Rectal smooth muscle tissue (tissue), 1 donor: ENCODE data around the gene PRR29.
"Not testable (repeated sequence)": the region's sequence is repeated elsewhere in the genome, so short reads cannot be mapped to it uniquely, and the experiment has no call there.

Experiments
- H3K27ac ChIP-seq: one replicate; pipeline ENCODE4 v1.7.0; 2013; ENCODE audit warnings: low read depth, low read length, inconsistent platforms
- H3K27me3 ChIP-seq: one replicate; pipeline ENCODE4 v1.7.0; 2013; ENCODE audit warnings: low read length; ENCODE audit not compliant: control insufficient read depth, insufficient read depth
- H3K36me3 ChIP-seq: one replicate; pipeline ENCODE4 v1.7.0; 2013; ENCODE audit warnings: low read length; ENCODE audit not compliant: control insufficient read depth, insufficient read depth
- H3K4me1 ChIP-seq: one replicate; pipeline ENCODE4 v1.7.0; 2013; ENCODE audit warnings: low read length; ENCODE audit not compliant: control insufficient read depth, insufficient read depth
- H3K4me3 ChIP-seq: one replicate; pipeline ENCODE4 v1.7.0; 2013; ENCODE audit warnings: low read length
- H3K9ac ChIP-seq: one replicate; pipeline ENCODE4 v1.7.0; 2013; ENCODE audit warnings: low read length

Gene PRR29

GRCh38 chr17:64016974-64017373, 18.8 kb downstream of the PRR29 start:
- H3K4me1 ChIP-seq: no peaks in the 10 kb centered on the region
- no peak overlapping the region for H3K9ac ChIP-seq
- no peak overlapping the region for H3K27ac ChIP-seq
- no peaks in the 10 kb centered on the region for H3K36me3 ChIP-seq
- H3K4me3 ChIP-seq: no peak overlapping the region
- H3K27me3 ChIP-seq: no peaks in the 10 kb centered on the region

GRCh38 chr17:64017381-64017980, 19.3 kb downstream of the PRR29 start:
- no peaks in the 10 kb centered on the region for H3K27me3 ChIP-seq
- H3K36me3 ChIP-seq: no peaks in the 10 kb centered on the region
- H3K4me1 ChIP-seq: no peaks in the 10 kb centered on the region
- no peak overlapping the region for H3K9ac ChIP-seq
- H3K4me3 ChIP-seq: no peak overlapping the region
- H3K27ac ChIP-seq: no peak overlapping the region

GRCh38 chr17:64019551-64019961, 21.4 kb downstream of the PRR29 start:
- peak overlapping the region; percentile 73 for H3K4me3 ChIP-seq

GRCh38 chr17:64020056-64020766, 22.1 kb downstream of the PRR29 start, which contains the start of gene ICAM2:
TSS of gene ICAM2 (minus strand) at chr17:64020633. CDS start at chr17:64006691, 13,942 bp downstream.
- Histone ChIP-seq H3K4me1 (no peaks in the 10 kb centered on the region), H3K27me3 (no peaks in the 10 kb centered on the region), H3K9ac (peak within 1 kb of the TSS; percentile 54), H3K4me3 (peak within 1 kb of the TSS; percentile 73), H3K27ac (peak within 1 kb of the TSS; percentile 14), H3K36me3 (no peaks in the 10 kb centered on the region)

More at GRCh38 chr17:64019551-64019961, 21.4 kb downstream of the PRR29 start:
- H3K27ac ChIP-seq, H3K9ac ChIP-seq, H3K27me3 ChIP-seq, H3K4me1 ChIP-seq, H3K36me3 ChIP-seq: not testable (repeated sequence)

GRCh38 chr17:64022611-64023063, 24.5 kb downstream of the PRR29 start:
- Histone ChIP-seq H3K27ac (no peak overlapping the region), H3K4me1 (no peaks in the 10 kb centered on the region), H3K36me3 (no peaks in the 10 kb centered on the region), H3K27me3 (no peaks in the 10 kb centered on the region), H3K4me3 (no peak overlapping the region), H3K9ac (no peak overlapping the region)

GRCh38 chr17:64024215-64024654, 26.1 kb downstream of the PRR29 start:
- no peak overlapping the region for H3K27ac ChIP-seq
- H3K4me3 ChIP-seq: no peak overlapping the region
- no peaks in the 10 kb centered on the region for H3K27me3 ChIP-seq
- H3K9ac ChIP-seq: no peak overlapping the region
- H3K36me3 ChIP-seq: no peaks in the 10 kb centered on the region
- no peaks in the 10 kb centered on the region for H3K4me1 ChIP-seq

GRCh38 chr17:64024781-64025731, 26.9 kb downstream of the PRR29 start:
- Histone ChIP-seq H3K4me1 (no peaks in the 10 kb centered on the region), H3K36me3 (no peaks in the 10 kb centered on the region), H3K4me3 (no peak overlapping the region), H3K27ac (no peak overlapping the region), H3K9ac (no peak overlapping the region), H3K27me3 (no peaks in the 10 kb centered on the region)

GRCh38 chr17:64025732-64026294, 27.7 kb downstream of the PRR29 start:
- Histone ChIP-seq H3K27ac (no peak overlapping the region), H3K27me3 (no peaks in the 10 kb centered on the region), H3K36me3 (no peaks in the 10 kb centered on the region), H3K9ac (no peak overlapping the region), H3K4me3 (peak overlapping the region; percentile 2), H3K4me1 (no peaks in the 10 kb centered on the region)

GRCh38 chr17:64028874-64029464, 30.8 kb downstream of the PRR29 start:
- Histone ChIP-seq H3K27me3 (no peaks in the 10 kb centered on the region), H3K4me3 (no peak overlapping the region), H3K36me3 (no peaks in the 10 kb centered on the region), H3K4me1 (no peaks in the 10 kb centered on the region), H3K9ac (no peak overlapping the region), H3K27ac (no peak overlapping the region)

GRCh38 chr17:64032081-64032480, 33.9 kb downstream of the PRR29 start:
- H3K27me3 ChIP-seq: no peaks in the 10 kb centered on the region
- H3K27ac ChIP-seq: no peak overlapping the region
- no peak overlapping the region for H3K9ac ChIP-seq
- no peaks in the 10 kb centered on the region for H3K36me3 ChIP-seq
- no peaks in the 10 kb centered on the region for H3K4me1 ChIP-seq
- H3K4me3 ChIP-seq: no peak overlapping the region

- Histone ChIP-seq H3K27ac (no peak overlapping the region), H3K27me3 (no peaks in the 10 kb centered on the region), H3K9ac (no peak overlapping the region), H3K4me1 (no peaks in the 10 kb centered on the region), H3K4me3 (no peak overlapping the region), H3K36me3 (no peaks in the 10 kb centered on the region)
Measured at GRCh38 chr17:64036198-64036922, 38.2 kb downstream of the PRR29 start.
